Endothelial cell of umbilical vein (primary cell): ENCODE results near the gene TAX1BP3. TPM values are rescaled to one million over a fixed set of nuclear protein-coding genes. Genes with fewer than 3 reads are reported as not detected.

Experiments used
- BruUV-seq: library from RNA; stranded (reverse); fragments of 400-500 nt; replicated peaks from 2 replicates; lab custom pipeline; 2021; lab: Mats Ljungman, UMichigan
- CTCF ChIA-PET: fragments of 300-600, 350-600 bp; sonication (Branson Sonifier 250); formaldehyde crosslinking; loops from one replicate; lab custom pipeline; 2021; ENCODE audit warnings: antibody characterized with exemption, inconsistent platforms; lab: Charles Lee
- POLR2A ChIA-PET: fragments of 300-600, 350-600 bp; sonication (Branson Sonifier 250); formaldehyde crosslinking; loops from one replicate; lab custom pipeline; 2021; ENCODE audit warnings: antibody characterized with exemption, inconsistent platforms; lab: Charles Lee
- DNase-seq: peaks from one replicate; pipeline ENCODE4 v3.0.0-alpha.2; 2011; ENCODE audit warnings: low read depth, low spot score
- FAIRE-seq: peaks from 2 replicates; lab custom pipeline; 2011; peaks lifted over from hg19 to GRCh38; lab: Jason Lieb, UNC
- H2AFZ ChIP-seq: 2 replicates; pipeline ENCODE4 v1.6.0; 2012; ENCODE audit warnings: low read depth, low read length, control low read depth, inconsistent platforms
- H3K27ac ChIP-seq: 2 replicates; pipeline ENCODE4 v1.5.1; 2011; ENCODE audit warnings: low read depth, mild to moderate bottlenecking, control low read depth, low read length, moderate library complexity; ENCODE audit not compliant: insufficient read depth
- H3K27me3 ChIP-seq, 2 experiments: 2 replicates each; pipeline versions ENCODE4 v1.6.0 to v1.6.1; 2011; ENCODE audit warnings: low read length in 2 of 2, mixed read lengths in 1 of 2; ENCODE audit not compliant: control insufficient read depth in 2 of 2, insufficient read depth in 2 of 2
- H3K36me3 ChIP-seq, 2 experiments: 2 replicates in 1 of 2; 3 replicates in 1 of 2; pipeline ENCODE4 v1.5.1; 2011; ENCODE audit warnings: low read length in 2 of 2, mild to moderate bottlenecking in 1 of 2, moderate library complexity in 1 of 2; ENCODE audit not compliant: control insufficient read depth in 2 of 2, insufficient read depth in 2 of 2; ENCODE audit errors: extremely low read depth in 1 of 2
- H3K4me1 ChIP-seq: 3 replicates; pipeline ENCODE4 v1.5.1; 2011; ENCODE audit warnings: mild to moderate bottlenecking, low read length; ENCODE audit not compliant: control insufficient read depth, insufficient read depth; ENCODE audit errors: extremely low read depth
- H3K4me2 ChIP-seq: 2 replicates; pipeline ENCODE4 v1.6.1; 2011; ENCODE audit warnings: low read length, control low read depth, mixed read lengths; ENCODE audit not compliant: insufficient read depth
- H3K4me3 ChIP-seq, 3 experiments: fragments of 200-600 bp in 1 of 3; sonication (generic), shearing (Covaris generic) in 1 of 3; replicated peaks in 1 of 3; 2 replicates each; pipeline ENCODE4 v1.5.1; 2011 to 2016; ENCODE audit warnings: control low read depth in 3 of 3, low read length in 3 of 3, mild to moderate bottlenecking in 2 of 3, inconsistent platforms in 1 of 3, low read depth in 1 of 3, moderate library complexity in 1 of 3; ENCODE audit not compliant: insufficient read depth in 1 of 3
- H3K79me2 ChIP-seq: 2 replicates; pipeline ENCODE4 v1.6.0; 2012; ENCODE audit warnings: low read length, inconsistent platforms; ENCODE audit not compliant: control insufficient read depth, insufficient read depth
- H3K9ac ChIP-seq: replicated peaks from 2 replicates; pipeline ENCODE3; 2011; ENCODE audit warnings: low read length, control low read depth; ENCODE audit not compliant: insufficient read depth; ENCODE audit errors: extremely low read depth
- H3K9me1 ChIP-seq: replicated peaks from 3 replicates; pipeline ENCODE4 v1.6.0; 2011; ENCODE audit warnings: mild to moderate bottlenecking, low read length; ENCODE audit not compliant: control insufficient read depth, insufficient read depth; ENCODE audit errors: extremely low read depth
- H3K9me3 ChIP-seq: replicated peaks from 2 replicates; pipeline ENCODE4 v1.5.1; 2012; ENCODE audit warnings: low read length, inconsistent platforms; ENCODE audit not compliant: control insufficient read depth, insufficient read depth
- H4K20me1 ChIP-seq: replicated peaks from 2 replicates; pipeline ENCODE3; 2011; ENCODE audit warnings: mild to moderate bottlenecking, low read length; ENCODE audit not compliant: control insufficient read depth, insufficient read depth; ENCODE audit errors: extremely low read depth
- EZH2 ChIP-seq: IDR thresholded peaks from 2 replicates; pipeline ENCODE4 v1.6.1; 2012; ENCODE audit warnings: borderline replicate concordance, low read depth, mild to moderate bottlenecking, moderate library complexity, low read length, inconsistent platforms; ENCODE audit not compliant: severe bottlenecking
- FOS ChIP-seq: IDR thresholded peaks from 2 replicates; pipeline ENCODE4 v1.6.1; 2011; ENCODE audit warnings: mild to moderate bottlenecking, low read length, moderate library complexity, borderline replicate concordance; ENCODE audit not compliant: insufficient read depth
- GATA2 ChIP-seq: IDR thresholded peaks from 2 replicates; pipeline ENCODE4 v1.7.0; 2011; ENCODE audit warnings: low read depth, mild to moderate bottlenecking, moderate library complexity, mixed read lengths, low read length; ENCODE audit not compliant: insufficient read length, insufficient read depth
- JUN ChIP-seq: IDR thresholded peaks from 2 replicates; pipeline ENCODE4 v1.6.1; 2011; ENCODE audit warnings: borderline replicate concordance, low read depth; ENCODE audit not compliant: insufficient read length, insufficient read depth
- MYC ChIP-seq: IDR thresholded peaks from one replicate; pipeline ENCODE4 v1.6.1; 2011; ENCODE audit warnings: mild to moderate bottlenecking, low read depth, low read length
- POLR2A ChIP-seq: IDR thresholded peaks from 2 replicates; pipeline ENCODE4 v1.6.1; 2012; ENCODE audit warnings: low read depth, mild to moderate bottlenecking, control low read depth, low read length
- POLR2AphosphoS5 ChIP-seq: IDR thresholded peaks from 2 replicates; pipeline ENCODE4 v1.6.1; 2012; ENCODE audit warnings: low read depth, mild to moderate bottlenecking, control low read depth, low read length, moderate library complexity; ENCODE audit not compliant: insufficient read depth
- dilution Hi-C: fragments of 300-500 bp; cut with MboI; formaldehyde crosslinking; loops from one replicate; pipeline ENCODE4 v1.15.0; 2019; ENCODE audit warnings: low sequenced_read_pairs; ENCODE audit not compliant: extremely low pct_ligation_motif_present
- intact Hi-C: fragments of 100-400 bp; cut with micrococcal nuclease; formaldehyde crosslinking; loops from one replicate; pipeline ENCODE4 v1.10.0; 2022
- polyA plus RNA-seq, 4 experiments: library from polyadenylated mRNA; depleted of rRNA in 3 of 4; stranded (reverse) in 3 of 4; unstranded in 1 of 4; fragments of >200 nt; gene quantifications; 2 replicates each; pipeline versions ENCODE4 v1.2.1 to v1.2.3, GENCODE V29; 2011 to 2012; ENCODE audit warnings: missing spikeins in 1 of 4
- total RNA-seq: library from RNA; stranded (reverse); gene quantifications from 2 replicates; pipeline ENCODE4 v1.2.3, GENCODE V29; 2021
- TF ChIP-seq, protein P1 (sequence below), 2 donors: IDR thresholded peaks; 1 replicate in 1 of 2; 2 replicates in 1 of 2; pipeline ENCODE4 v1.5.1; 2011; ENCODE audit warnings: low read length in 2 of 2, mild to moderate bottlenecking in 2 of 2, moderate library complexity in 2 of 2, control low read depth in 1 of 2, inconsistent platforms in 1 of 2, low read depth in 1 of 2; ENCODE audit not compliant: insufficient read depth in 1 of 2; ENCODE audit errors: extremely low read depth in 1 of 2
- TF ChIP-seq, protein P2 (sequence below): IDR thresholded peaks from 2 replicates; pipeline ENCODE4 v1.6.1; 2011; ENCODE audit not compliant: insufficient read depth, insufficient read length

Gene TAX1BP3
- total and polyA plus RNA-seq, 2 donors (not counting 3 experiments of a cell fraction or from before 2014, with no cell fraction given): 254 to 315 TPM

GRCh38 chr17:3643889-3644349 lies 24.5 kb downstream of the TAX1BP3 start:
- dilution Hi-C loops: no loop called here
- Histone ChIP-seq H3K9me1 (no peaks in the 10 kb centered on the region), H3K4me3 (no peak overlapping the region), H3K27ac (no peak overlapping the region), H4K20me1 (no peaks in the 10 kb centered on the region), H3K79me2 (no peaks in the 10 kb centered on the region), H3K9me3 (no peaks in the 10 kb centered on the region), H3K27me3 (no peaks in the 10 kb centered on the region), H3K36me3 (peaks cover 2 to 6% of the 10 kb centered on the region in 2 experiments), H3K4me2 (no peak overlapping the region), H3K9ac (no peak overlapping the region), H2AFZ (no peak overlapping the region), H3K4me1 (peaks cover 6% of the 10 kb centered on the region)
- CTCF ChIA-PET: interaction anchor here (7.4 kb wide), 1 partner anchor 595 kb away, joined by 76 read pairs; no protein-coding TSS in a partner anchor
- DNase-seq (no peak), FAIRE-seq (no peak)
- intact Hi-C loops: no loop called here
- no peak for TF ChIP-seq GATA2
- POLR2A ChIA-PET: interaction anchor here (0.5 kb wide), 1 partner anchor 302 kb away, joined by 3 read pairs; no protein-coding TSS in a partner anchor
- BruUV-seq: no TSS peak

- Histone ChIP-seq H3K36me3 (peaks cover 0 to 7% of the 10 kb centered on the region in 2 experiments), H3K4me2 (no peak overlapping the region), H3K9ac (no peak overlapping the region), H3K9me1 (no peaks in the 10 kb centered on the region), H3K4me3 (no peak overlapping the region), H2AFZ (no peak overlapping the region), H3K9me3 (no peaks in the 10 kb centered on the region), H3K4me1 (peaks cover 9% of the 10 kb centered on the region), H4K20me1 (no peaks in the 10 kb centered on the region), H3K27ac (peak overlapping the region; percentile 19), H3K27me3 (no peaks in the 10 kb centered on the region), H3K79me2 (peaks cover 4% of the 10 kb centered on the region)
- intact Hi-C loops: no loop called here
- dilution Hi-C loops: no loop called here
- no TSS peak for BruUV-seq
- TF ChIP-seq, protein P1, sequence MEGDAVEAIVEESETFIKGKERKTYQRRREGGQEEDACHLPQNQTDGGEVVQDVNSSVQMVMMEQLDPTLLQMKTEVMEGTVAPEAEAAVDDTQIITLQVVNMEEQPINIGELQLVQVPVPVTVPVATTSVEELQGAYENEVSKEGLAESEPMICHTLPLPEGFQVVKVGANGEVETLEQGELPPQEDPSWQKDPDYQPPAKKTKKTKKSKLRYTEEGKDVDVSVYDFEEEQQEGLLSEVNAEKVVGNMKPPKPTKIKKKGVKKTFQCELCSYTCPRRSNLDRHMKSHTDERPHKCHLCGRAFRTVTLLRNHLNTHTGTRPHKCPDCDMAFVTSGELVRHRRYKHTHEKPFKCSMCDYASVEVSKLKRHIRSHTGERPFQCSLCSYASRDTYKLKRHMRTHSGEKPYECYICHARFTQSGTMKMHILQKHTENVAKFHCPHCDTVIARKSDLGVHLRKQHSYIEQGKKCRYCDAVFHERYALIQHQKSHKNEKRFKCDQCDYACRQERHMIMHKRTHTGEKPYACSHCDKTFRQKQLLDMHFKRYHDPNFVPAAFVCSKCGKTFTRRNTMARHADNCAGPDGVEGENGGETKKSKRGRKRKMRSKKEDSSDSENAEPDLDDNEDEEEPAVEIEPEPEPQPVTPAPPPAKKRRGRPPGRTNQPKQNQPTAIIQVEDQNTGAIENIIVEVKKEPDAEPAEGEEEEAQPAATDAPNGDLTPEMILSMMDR (IDR thresholded peaks at IDR 0.05; ENCODE audit: extremely low read depth in 1 of 2, insufficient read depth in 1 of 2, low read depth in 1 of 2, low read length in 2 of 2): no peak
- no peak for TF ChIP-seq EZH2
- no peak for TF ChIP-seq JUN
- TF ChIP-seq FOS: no peak
- no peak for TF ChIP-seq MYC
- TF ChIP-seq GATA2: no peak
- TF ChIP-seq POLR2AphosphoS5: no peak
- TF ChIP-seq POLR2A: no peak
- TF ChIP-seq, protein P2, sequence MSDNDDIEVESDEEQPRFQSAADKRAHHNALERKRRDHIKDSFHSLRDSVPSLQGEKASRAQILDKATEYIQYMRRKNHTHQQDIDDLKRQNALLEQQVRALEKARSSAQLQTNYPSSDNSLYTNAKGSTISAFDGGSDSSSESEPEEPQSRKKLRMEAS: no peak
- FAIRE-seq: peak; percentile 61
- peak; percentile 18 for DNase-seq
- CTCF ChIA-PET: no interaction called here
- POLR2A ChIA-PET: no interaction called here
Observed at GRCh38 chr17:3641717-3642486, 26.5 kb downstream of the TAX1BP3 start.
